Fibroblast of skin of back (primary cell): ENCODE measurements around the gene BCKDK.
"Not testable (repeated sequence)": the region's sequence is repeated elsewhere in the genome, so short reads cannot be mapped to it uniquely, and the experiment has no call there.

ENCODE experiments used
- DNase-seq: peaks from one replicate; pipeline ENCODE4 v3.0.0-alpha.2; 2013

BCKDK gene

DNA sequence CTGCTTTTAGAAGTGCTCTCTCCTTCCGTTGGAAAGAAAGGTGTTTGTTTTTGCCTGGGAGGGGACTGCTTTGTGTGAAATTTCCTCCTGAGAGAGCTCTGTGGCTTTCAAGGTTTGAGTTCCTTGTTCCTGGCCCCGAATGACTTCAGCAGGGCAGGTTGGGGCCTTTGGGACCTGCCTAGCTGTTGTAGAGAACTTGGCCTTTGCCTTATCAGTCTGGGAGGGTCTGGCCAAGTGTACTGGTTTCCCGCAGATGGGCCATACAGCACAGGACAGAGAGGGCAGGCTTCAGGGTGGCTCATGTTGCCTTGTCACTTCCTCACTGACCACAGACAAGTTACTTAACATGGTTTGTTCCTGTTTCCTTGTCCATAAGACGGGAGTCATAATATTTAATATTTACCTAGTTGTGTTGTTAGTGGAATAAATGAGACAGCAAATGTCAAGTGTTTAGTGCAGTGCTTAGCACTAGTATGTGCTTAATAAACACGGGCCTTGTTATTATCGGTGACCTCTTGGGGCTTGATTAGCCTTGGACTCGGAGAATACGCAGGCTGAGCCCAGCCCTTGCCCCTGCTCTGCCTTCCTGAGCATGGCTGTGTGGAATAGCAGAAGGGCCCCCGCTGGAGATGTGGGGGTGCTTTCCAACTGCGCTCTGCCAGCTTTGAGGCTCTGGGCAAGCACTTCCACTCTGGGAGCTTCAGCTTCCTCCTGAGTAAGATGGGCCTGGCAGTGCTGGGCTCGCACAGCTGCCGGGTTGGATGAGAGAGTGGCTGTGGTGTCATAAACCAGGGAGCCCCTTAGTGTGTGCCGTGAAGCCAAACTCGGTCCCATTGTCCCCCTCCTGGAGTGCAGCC lies 20.8 kb downstream of the BCKDK start:
- DNase-seq = no peak

DNA sequence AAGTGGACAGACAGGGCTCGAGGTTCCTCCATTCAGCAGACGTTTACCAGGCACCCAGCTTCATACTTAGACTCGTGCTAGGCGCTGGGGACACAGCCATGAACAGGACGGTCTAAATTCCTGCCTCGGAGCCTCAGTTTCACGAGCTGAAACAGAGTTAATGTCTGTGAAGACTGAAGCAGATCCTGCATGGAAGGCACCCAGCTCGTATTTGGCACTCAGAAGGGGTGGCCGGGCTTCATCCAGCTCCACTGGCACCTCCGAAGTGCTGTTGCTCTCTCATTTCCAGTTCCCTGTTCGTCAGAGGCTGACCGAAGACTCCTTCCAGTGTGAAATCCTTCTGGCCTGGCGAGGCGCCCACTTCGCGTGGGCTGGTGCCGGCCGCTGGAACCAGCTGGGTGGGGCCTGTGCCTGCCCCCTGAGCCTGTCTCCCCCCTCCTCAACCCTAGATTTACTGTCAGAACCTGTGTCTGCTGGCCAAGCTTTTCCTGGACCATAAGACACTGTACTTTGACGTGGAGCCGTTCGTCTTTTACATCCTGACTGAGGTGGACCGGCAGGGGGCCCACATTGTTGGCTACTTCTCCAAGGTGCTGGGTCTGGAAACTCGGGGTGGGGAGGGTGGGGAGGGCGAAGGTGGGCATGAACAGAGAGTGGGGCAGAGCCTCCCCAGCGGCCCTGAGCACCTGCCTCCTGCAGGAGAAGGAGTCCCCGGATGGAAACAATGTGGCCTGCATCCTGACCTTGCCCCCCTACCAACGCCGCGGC lies 21.6 kb downstream of the BCKDK start:
- no peak for DNase-seq

DNA sequence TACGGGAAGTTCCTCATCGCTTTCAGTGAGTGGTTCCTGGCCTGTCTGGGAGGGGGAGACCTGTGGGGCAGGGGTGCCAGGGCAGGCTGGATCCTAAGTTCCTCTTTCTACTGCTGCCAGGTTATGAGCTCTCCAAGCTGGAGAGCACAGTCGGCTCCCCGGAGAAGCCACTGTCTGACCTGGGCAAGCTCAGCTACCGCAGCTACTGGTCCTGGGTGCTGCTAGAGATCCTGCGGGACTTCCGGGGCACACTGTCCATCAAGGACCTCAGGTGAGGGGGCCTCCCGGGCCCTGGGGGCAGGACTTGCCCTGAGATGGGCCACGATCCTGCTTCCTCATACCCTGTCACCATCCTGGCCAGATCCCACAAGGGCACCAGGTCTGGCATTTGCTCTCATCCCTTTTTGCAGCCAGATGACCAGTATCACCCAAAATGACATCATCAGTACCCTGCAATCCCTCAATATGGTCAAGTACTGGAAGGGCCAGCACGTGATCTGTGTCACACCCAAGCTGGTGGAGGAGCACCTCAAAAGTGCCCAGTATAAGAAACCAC lies 22.2 kb downstream of the BCKDK start:
- no peak for DNase-seq

DNA sequence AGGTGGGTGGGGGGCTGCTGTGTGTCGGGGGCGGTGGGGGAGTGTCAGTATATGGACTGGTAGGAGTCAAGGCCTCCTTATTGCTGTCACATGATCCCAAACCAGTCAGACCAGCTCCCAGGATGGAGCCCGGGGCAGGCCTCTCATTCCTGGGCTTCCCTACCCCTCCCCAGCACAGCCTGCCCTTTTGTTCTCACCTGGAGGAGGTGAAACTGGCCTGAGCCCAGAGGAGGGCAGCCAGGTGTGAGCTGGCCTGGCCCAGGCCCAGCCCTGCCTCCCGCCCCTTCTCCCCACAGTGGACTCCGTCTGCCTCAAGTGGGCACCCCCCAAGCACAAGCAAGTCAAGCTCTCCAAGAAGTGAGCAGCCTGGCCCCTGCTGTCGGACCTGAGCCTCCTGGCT lies 22.7 kb downstream of the BCKDK start:
- DNase-seq = no peak

DNA sequence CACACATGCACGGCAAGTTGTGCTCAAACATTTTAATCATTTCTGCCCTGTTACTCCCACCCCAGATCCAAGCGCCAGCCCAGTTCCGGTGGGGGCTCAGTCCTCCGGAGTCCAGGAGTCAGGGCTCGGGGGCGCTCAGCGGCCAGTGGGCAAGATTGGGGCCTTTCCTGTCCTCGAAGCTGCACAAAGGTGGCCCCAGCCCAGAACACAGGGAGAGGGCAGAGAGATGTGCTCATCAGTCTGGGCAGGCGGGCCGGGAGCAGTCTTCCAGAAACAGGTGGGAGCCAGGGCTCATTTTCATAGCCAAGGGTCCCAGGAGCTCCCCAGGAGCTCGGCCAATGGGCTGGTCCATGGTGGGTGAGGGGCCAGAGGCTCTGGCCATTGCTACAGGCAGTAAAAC lies 23.2 kb downstream of the BCKDK start:
- no peak for DNase-seq

DNA sequence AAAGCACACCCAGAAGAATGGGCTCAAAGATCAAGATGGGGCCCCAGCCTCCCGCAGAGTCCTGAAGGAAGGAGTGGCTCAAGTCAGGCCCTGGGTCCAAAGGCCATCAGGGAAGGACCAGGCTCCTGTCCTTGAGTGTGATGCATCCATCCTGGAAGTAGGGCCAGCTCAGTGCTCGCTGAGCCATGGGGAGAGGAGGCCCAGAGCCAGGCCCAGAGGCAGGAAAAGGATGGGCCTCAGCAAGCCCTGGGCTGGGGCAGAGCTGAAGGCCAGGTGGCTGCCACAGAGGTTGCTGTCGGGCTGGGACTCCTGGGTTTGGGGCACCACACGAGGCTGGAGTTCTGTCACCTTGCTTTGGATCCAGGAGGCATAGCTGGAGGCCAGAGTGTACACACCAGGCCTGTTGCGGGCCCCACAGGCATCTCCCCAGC lies 23.7 kb downstream of the BCKDK start:
- DNase-seq = no peak

DNA sequence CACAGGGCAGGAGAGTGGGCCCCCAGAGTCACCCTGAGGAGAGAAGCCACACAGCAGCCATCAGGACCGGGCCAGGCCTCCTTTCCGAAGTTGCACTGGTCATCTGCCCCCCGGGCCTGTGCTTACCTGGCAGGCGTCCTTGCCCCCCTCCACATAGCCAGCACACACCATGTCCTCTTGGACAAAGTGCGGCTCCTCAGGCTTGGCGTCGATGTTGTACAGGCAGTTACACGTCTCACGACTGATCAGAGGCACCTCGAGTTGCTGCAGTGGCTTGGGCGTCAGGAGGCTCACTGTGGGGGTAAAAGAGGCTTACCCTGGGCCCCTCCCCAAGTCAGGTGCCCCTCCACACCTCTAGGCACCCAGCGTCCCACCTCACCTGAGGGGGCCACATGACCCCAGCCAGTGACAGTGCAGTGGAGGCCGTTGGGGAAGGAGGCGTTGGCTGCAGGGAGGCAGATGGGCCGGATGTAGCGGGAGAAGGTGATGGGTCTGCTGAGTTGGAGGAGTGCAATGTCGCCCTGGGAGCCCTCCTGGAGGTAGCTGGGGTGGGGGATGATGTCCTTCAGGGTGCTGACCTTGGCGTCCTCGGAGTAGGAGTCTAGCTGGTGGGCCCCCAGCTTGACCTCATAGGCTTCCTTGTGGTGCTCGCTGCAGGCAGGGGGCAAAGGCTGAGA lies 24.3 kb downstream of the BCKDK start:
- DNase-seq = no peak

DNA sequence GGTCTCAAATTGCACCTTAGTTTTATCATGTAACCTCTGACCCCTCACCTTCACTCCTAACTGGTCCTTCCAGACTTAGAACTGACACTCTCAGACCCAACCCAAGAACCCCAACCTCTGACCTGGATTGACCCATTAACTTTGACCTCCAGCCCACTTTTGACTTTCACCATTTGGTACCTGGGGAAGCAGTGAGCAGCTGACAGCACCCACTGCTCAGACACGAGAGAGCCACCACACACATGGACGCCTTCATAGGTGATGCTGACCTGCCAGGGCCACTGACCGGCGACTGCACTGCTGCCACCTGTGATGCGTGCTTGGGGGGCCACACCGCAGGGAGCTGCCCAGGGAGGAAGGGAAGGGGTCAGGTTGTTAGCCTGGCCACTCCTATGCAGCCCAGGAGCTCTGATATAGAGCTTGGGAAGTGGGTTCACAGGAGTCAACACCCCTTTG lies 24.9 kb downstream of the BCKDK start:
- no peak for DNase-seq

DNA sequence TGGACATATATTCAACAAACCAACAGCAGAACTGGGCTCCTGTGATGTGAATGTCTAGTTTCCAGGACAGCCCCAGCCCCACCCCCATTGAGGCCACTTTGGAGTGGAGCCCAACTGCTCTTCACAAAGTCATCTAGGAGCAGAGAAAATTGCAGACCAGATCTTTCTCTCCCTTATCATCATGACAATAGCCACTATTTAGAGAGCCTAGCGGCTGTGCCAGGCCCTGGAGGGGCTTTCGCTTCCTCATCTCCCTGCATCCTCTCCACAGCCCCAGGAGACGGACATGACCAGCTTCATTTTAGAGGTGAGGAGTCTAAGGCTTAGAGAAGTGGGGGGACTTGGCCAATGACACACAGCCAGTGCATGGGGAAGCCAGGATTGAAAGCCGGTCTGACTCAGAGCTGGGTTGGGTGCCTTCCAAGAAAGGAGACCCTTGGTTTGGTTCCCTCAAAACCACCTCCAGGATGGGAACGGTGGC lies 25.9 kb downstream of the BCKDK start:
- no peak for DNase-seq

DNA sequence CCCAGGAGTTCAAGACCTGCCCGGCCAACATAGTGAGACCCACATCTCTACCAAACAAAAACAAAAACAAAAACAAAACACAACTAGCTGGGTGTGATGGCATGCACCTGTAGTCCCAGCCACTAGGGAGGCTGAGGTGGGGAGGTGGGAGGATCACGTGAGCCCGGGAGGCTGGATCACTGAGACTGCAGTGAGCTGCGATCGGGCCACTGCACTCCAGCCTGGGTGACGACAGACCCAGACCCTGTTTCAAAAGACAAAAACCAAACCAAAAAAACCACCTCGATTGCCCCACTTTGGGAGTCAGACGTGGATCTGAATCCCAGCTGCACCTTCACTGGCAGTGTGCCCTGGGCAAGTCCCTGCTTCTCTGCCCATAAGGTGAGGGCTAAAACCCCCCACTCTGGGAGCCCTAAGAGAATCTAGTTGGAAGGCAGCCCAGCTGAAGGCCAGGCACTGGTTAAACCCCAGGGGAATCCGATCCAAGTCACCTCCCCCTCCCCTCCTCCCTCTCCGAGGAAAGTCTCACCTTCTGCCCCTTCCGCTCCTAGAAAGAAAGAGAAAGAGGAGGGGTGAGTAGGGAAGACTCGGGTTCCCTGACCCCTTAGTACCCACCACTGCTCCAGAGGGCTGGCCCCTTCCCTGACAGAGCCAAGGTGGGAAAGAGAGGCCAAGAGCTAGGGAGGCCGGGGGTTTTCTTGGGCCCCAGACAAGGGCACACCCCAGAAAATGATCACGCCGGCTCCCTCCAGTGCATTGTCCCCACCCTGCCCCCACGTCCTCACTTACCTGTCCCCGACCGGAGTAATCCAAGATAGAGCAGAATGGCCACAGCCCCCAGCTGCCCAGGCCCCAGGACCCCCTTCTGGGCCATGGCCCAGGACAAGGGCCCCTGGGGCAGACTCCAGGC lies 26.7 kb downstream of the BCKDK start:
- no peak for DNase-seq

DNA sequence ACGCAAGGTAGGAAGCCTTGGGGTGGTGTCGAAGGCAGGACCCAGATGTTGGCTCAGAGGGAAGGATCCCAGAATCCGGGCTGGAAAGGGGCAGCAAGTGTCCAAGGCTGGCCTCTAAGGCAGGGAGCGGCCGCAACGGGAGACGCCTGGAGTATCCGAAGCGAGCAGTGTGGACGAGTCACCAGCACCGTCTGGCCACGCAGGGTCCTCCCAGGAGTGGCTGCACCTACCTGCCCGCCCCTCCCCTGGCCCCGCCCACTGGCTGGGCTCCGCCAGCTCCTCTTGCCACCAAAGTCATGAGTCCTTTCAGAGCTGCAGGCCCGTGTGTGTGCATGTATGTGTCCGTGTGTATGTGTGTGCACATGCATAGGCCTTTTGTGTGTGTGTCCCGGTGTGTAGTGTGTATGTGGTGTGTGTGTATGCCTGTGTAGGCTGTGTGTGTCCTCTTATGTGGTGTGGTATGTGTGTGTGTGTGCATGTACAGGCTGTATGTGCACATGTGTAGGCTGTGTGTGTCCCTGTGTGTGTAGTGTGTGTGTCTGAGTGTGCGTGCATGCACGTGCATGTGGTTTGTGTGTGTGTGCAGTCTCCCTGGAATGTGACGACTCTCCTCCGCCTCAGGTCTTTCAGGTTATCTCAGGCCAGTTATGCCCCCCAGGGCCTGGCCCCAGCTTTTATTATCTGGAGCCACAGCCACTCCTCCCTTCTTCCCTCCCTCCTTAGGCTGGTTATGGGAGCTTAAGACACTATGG lies 27.5 kb downstream of the BCKDK start, which contains the start of gene PRSS8:
Gene PRSS8 (minus strand): TSS at position 193 of the 752 bp plus-strand sequence. CDS start 229 bp downstream, outside the sequence.
- no peak for DNase-seq

DNA sequence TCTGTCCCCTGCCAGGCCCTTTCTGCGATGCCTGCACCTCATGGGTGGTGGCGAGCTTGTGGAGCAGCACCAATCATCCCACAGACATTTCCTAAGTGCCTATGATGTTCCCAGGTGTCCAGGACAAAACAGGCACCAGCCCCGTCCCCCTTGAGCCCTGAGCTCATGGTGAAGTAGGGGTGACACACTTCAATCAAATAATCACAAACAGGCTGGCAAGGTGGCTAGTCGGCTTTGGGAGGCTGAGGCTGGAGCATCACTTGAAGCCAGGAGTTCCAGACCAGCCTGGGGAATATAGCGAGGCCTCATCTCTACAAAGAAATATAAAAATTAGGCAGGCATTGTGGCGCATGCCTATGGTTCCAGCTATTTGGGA lies 28.1 kb downstream of the BCKDK start:
- DNase-seq = no peak

DNA sequence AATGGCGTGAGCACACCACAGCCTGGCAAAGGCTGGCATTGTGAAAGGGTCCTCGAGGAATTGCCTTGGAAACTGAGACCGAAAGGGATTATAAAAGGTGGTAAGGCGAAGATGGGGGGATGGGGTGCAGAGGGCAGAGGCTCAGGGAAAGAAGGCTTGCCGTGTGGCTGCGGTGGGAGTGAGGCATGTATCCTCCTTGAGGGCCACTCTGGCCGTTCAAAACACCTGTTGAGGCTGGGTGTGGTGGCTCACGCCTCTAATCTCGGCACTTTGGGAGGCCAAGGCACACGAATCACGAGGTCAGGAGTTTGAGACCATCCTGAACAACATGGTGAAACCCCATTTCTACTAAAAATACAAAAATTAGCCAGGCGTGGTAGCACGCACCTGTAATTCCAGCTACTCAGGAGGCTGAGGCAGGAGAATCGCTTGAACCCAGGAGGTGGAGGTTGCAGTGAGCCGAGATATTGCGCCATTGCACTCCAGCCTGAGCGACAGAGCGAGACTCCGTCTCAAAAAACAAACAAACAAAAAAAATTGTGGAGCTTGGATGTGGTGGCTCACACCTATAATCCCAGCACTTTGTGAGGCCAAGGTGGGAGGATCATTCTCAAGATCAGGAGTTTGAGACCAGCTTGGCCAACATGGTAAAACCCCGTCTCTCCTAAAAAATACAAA lies 28.8 kb downstream of the BCKDK start:
- not testable (repeated sequence) for DNase-seq

DNA sequence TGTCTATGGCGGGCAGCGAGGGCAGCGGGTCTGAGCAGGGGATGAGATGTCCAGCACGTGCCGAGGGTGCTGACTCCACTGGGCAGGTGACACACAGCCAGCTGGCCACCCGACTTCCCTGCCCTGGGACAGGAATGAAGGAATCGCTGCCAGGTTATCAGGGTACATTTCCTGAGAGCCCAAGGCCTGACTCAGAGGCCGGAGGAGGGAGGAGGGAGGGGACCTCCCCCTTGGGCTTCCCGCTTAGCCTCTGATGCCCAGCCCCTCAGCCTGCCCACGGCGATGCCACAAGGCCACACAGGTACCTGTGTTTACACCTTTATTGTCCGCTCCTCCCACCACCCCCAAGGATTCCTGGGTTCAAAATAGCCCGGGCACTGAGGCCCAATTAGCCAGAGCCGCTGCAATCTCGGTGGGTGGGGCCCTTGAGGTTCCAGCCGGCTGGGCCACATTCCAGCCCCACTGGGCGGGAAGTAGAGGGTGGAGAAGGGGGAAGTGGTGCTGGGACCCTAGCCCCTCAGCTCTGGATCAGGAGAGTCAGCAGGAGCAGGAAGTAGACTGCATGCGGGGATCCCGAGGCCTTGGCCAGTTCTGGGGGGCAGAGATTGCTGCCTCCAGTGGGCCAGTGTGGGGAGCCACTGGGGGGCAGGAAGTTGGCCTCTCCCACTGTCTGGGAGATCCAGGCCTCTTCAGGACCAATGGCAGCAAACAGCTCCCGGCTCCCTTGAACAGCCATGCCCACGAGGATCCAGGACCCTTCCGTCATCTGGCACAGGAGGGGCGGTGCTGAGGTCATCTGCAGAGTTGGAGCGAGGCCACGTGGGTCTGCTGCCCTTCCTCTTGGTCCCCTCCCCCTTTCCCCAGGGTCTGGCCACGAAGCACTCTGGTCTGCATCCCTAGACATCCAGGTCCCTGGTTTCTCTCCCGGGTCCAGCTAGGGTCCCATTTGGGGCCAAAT lies 30.7 kb downstream of the BCKDK start:
- peak; percentile 68 for DNase-seq

DNA sequence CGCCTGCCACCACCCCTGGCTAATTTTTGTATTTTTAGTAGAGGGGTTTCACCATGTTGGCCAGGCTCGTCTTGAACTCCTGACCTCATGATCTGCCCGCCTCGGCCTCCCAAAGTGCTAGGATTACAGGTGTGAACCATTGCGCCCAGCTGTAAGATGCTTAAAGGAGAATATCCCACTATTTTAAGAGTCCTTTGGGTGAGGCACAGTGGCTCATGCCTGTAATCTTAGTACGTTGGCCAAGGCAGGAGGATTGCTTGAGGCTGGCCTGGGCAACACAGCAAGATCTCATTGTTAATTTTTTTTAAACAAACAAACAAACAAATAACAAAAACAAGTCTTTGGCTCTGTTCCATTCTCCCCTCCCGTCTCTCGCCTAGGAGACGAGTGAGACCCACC lies 32.9 kb downstream of the BCKDK start:
- not testable (repeated sequence) for DNase-seq

DNA sequence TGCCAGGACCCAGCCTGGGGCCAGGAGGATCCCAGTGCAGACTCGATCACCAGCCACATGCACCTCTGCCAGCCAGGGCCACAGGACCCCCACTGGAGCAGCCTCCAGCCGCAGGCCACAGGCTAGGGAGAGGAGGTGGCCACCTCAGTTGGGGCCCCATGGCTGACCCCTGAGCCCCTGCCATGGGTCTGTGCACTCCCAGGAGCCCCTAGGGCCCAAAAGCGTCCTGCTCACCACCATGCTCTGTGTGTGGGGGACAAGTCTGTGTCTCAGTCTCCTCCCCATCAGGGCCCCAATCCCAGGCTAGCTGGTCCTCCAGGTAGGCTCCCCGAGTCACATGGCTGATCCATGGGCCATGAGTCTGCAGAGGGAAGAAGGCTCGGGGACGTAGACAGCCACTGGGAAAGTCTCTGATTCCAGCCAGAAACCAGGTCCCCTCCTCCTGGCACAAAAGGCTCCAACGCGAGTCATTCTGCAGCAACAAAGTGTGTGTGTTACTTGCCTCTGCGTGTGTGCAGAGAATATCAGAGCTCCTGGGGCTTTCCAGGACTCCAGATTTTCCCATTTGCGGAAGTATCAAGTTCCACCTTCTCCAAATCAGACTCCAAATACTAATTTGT lies 33.4 kb downstream of the BCKDK start:
- DNase-seq = no peak

DNA sequence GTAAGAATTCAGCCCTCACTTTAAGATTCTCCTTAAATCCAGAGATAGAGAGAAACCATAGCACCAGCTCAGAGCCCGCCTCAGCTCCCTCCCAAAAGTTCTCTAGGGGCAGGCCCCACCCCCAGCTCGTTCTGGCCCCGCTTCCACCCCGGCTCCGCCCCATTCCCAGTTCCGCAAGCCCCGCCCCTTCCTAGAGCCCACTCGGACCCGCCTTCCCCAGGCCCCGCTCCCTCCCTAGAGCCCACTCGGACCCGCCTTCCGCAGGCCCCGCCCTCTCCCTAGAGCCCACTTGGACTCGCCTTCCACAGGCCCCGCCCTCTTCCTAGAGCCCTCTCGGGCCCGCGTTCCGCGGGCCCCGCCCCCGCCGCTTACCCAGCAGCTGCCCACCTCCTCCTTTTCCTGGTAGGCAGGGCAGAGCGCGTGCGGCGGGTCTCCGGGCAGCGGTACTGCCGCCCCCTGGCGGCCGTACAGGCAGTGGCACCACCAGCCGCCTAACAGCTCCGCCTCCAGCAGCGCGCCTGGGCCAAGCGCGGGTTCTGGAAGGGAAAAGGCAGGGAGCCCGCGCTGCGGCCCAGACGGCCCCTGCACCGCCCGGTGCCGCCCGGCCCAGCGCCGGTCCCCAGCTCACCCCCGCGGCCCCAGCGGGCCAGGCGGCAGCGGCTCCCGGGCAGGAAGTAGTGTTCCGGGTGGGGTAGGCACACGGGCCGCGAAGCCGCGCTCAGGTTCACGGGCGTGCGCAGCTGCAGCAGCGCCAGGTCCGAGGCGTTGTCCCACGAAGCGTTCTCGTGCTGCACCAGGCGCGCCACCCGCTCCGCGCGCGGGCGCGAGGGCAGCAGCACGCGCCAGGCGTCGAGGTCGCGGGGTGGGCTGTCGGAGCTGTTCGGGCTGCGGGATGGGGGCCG lies 34.2 kb downstream of the BCKDK start:
- peak; percentile 98 for DNase-seq
